H54 (cell line): ENCODE results near the gene DNAJC15.
"Not testable (repeated sequence)": the region's sequence is repeated elsewhere in the genome, so short reads cannot be mapped to it uniquely, and the experiment has no call there.

ENCODE experiments used
- DNase-seq: peaks from one replicate; pipeline ENCODE4 v3.0.0; 2011; ENCODE audit warnings: low spot score, mixed read lengths; ENCODE audit not compliant: insufficient read length
- FAIRE-seq: peaks from 3 replicates; lab custom pipeline; 2011; peaks lifted over from hg19 to GRCh38; lab: Jason Lieb, UNC
- POLR2A ChIP-seq: IDR thresholded peaks from 2 replicates; pipeline ENCODE4 v1.6.1; 2011; ENCODE audit warnings: low read depth, mild to moderate bottlenecking, low read length

The DNAJC15 gene

DNA sequence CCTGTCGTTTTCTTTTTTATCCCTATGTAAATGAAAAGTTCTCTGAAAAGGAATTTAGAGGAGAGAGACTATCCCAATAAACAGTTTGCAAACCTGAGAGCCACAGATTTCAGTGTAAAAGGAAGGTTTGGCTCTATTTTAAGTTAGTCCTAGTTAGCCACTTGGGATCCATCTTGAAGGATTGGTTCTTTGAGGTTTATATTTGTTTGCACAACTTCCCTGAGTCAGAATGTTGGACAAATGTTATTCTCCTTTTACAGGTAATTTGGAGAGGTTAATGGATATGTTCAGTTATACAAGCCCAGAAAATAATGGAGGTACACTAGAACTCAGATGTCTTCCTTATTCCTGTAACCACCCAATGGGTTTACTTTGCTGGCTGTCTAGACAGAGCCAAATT is 2.6 kb upstream of the DNAJC15 start:
- no peak for FAIRE-seq
- no peak for TF ChIP-seq POLR2A
- DNase-seq: no peak

DNA sequence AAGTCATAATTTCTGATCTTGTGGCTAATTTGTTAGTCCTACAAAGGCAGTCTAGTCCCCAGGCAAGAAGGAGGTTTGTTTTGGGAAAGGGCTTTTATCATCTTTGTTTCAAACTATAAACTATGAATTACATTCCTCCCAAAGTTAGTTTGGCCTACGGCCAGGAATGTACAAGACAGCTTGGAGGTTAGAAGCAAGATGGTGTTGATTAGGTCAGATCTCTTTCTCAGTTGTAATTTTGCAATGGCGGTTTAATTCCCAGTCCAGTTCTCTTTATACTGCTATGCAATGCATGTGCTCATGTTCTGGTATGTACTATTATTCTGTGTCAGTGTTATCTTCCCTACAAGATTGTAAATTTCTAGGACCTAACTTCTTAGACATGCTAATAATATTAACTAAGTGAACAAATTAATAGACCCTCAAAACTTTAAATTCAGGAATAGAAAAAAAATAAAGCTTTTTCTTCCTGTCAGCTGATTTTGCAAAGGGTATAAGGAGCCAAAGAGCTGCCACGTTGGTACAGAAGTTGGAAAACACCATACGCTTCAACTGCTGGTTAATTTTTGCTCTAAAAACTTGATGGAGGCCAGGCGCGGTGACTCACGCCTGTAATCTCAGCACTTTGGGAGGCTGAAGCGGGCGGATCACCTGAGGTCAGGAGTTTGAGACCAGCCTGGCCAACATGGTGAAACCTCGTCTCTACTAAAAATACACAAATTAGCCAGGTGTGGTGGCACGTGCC is 1.3 kb upstream of the DNAJC15 start:
- TF ChIP-seq POLR2A: no peak
- FAIRE-seq: no peak
- no peak for DNase-seq

DNA sequence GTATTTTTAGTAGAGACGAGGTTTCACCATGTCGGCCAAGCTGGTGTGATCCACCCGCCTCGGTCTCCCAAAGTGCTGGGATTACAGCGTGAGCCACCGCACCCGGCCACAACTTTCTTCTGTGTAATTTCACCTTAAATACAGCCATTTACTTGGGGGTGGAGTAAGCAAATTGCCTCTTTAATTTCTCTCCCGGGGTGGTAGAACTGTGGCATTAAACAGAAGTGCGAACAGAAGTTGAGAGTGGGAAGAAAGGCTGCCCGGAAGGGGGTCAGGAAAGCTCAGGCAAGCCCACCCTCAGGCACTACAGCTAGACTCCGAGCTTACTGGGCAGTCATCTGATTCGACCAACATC is 475 bp upstream of the DNAJC15 start:
- TF ChIP-seq POLR2A: no peak
- FAIRE-seq (no peak), DNase-seq (no peak)

DNA sequence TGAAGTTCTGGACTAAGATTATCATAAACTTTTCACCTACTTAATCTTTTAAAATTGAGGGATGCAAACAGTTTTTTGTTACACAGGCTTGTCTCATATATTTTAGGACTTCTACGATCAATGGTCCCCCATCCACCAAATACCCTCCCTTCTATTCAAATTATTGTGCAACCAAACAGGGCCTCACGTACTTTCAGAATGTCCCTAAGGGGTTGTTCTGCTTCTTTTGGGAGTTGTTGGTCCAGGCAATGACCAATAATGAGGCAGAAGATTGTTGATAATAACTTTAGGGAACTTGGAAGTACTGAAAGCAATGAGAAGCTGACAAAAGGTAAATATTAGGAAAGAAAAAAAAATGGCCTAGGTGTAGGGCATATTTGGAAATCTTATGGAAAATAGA is 2.9 kb downstream of the DNAJC15 start:
- TF ChIP-seq POLR2A: no peak
- DNase-seq (no peak), FAIRE-seq (no peak)

DNA sequence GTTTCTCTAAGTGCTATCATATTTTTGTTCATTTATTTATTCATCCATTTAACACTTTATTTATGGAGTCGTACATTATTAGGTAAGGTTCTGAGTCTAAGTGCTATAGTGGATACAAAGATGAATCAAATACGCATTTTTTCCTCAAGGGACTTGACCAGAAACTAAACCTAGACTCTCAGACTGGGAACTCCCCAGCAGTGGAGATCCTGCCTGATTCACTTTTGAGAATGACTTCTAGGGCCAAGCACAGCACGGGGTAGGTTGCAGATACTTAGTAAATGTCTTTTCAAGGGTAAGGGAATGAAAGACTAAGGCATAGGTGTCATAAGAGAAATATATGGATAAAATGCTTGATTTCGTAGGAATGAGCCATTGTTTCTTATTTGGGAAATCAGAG is 7.2 kb downstream of the DNAJC15 start:
- FAIRE-seq (no peak), DNase-seq (no peak)
- TF ChIP-seq POLR2A: no peak

DNA sequence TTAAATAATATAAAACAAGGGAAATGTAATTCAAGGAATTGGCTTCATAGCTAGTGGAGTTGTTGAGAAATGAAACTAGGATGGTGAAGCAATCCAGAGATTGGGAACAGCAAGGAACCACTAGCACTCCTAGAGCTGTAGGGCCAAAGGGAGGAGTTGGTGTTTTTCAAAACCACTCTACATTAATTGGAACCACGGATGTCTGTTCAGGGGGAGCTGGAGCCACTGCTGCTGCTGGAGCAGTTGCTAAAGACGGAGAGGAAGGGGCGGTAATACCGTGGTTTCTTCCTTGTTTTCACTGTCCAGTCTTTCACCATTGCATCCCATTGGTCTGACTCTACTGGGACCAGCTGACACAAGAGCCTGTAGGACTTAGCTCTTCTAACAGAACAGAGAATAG is 8.5 kb downstream of the DNAJC15 start:
- DNase-seq (no peak), FAIRE-seq (no peak)
- no peak for TF ChIP-seq POLR2A

DNA sequence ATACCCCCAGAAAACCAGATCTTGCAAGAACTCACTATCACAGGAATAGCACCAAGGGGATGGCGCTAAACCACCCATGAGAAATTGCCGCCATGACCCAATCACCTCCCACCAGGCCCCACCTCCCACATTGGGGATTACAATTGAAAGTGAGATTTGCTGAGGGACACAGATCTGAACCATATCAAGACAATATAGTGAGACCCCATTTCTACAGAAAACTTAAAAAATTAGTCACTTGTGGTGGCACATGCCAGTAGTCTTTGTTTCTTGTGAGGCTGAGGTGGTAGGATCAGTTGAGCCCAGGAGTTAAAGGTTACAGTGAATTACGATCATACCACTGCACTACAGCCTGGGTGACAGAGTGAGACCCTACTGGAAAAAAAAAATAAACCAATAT is 9.7 kb downstream of the DNAJC15 start:
- FAIRE-seq: no peak
- no peak for TF ChIP-seq POLR2A
- DNase-seq: no peak

DNA sequence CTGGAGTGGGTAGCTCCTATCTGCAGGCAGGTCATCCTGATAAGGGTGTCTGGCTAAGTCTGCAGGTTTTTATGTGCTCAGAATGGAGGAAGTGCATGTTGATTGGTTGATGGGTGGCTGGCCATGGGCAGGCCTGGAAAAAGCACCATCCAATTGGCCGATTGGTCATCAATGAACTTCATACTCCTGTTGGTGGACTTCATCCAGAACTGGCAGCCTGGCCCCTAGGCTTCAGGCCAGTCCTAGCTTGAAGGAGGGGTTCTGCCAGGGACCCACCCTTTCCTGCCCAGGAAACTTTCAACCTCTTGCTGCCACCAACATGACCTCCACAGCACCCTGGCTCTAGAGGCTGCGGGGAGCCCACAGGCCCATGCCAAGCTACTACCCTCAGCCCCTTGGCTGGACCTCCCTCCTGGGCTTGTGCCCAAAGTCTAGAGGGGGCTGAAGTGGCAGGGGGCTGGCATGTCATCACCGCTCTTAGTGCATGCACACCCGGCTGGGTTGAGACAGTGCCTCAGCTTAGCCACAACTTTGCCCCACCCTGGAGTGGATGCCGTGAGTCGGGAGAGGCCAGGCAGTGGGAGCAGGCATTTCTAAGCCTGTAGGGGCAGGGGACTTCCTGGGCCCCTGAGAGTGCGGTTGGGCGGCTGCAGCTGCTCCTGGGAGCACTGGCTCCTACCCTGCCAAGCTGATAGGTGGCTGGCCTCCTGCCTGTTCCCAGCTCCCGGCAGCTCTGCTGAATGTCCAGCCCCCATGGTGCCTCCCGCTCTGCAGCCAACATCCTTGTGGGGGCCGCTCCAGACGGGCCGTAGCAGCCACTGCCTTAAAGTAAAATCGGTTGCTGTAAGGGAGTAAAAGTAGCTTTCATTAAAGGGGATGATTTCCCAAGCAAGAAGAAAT is 13.2 kb downstream of the DNAJC15 start:
- FAIRE-seq: no peak
- TF ChIP-seq POLR2A: no peak
- no peak for DNase-seq

DNA sequence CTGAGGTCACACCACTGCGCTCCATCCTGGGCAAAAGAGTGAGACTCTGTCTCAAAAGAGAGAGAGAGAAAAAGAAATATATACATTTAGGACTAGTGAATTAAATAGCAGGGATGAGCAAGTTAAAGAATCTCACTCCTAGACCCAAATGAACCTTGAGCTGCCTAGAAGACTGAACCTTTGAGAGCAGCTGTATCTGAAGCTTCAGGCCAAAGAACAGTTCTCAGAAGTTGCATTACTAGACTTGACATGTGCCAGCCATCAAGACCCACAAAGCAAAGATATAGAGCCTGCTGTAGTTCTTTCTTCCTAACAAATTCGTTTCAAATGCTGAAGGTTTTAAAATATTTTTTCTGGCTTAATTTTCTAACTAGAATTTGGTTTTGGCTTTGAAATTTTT is 16.6 kb downstream of the DNAJC15 start:
- TF ChIP-seq POLR2A: no peak
- FAIRE-seq (no peak), DNase-seq (no peak)

DNA sequence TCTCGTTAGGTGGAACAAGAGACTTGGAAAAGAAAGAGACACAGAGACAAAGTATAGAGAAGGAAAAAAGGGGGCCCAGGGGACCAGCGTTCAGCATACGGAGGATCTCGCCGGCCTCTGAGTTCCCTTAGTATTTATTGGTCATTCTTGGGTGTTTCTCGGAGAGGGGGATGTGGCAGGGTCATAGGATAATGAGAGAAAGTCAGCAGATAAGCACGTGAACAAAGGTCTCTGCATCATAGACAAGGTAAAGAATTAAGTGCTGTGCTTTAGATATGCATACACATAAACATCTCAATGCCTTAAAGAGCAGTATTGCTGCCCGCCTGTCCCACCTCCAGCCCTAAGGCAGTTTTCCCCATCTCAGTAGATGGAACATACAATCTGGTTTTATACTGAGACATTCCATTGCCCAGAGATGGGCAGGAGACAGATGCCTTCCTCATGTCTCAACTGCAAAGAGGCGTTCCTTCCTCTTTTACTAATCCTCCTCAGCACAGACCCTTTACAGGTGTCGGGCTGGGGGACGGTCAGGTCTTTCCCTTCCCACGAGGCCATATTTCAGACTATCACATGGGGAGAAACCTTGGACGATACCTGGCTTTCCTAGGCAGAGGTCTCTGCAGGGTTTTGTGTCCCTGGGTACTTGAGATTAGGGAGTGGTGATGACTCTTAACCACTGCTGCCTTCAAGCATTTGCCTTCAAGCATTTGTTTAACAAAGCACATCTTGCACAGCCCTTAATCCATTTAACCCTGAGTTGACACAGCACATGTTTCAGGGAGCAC is 17.4 kb downstream of the DNAJC15 start:
- DNase-seq, FAIRE-seq: not testable (repeated sequence)

DNA sequence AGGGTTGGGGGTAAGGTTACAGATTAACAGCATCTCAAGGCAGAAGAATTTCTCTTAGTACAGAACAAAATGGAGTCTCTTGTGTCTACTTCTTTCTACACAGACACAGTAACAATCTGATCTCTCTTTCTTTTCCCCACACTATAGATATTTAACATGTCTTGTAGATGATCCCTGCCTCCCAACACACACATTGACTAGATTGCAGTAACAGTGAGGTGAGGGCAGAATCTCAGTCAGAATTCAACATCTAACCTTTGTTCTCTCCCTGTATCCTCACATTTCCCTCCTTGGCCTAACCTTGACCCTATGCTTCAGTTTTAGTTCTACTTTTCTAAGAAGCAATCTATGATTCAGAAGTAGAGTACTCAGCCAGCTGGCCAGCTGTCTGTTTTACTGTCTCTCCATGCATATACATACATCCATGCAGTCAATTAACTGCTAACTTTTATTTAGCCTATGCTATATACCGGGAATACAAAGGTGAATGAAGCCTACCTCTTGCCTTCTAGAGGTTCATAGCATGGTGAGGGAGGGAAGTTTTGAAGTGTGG is 18.1 kb downstream of the DNAJC15 start:
- FAIRE-seq (no peak), DNase-seq (no peak)
- TF ChIP-seq POLR2A: no peak

DNA sequence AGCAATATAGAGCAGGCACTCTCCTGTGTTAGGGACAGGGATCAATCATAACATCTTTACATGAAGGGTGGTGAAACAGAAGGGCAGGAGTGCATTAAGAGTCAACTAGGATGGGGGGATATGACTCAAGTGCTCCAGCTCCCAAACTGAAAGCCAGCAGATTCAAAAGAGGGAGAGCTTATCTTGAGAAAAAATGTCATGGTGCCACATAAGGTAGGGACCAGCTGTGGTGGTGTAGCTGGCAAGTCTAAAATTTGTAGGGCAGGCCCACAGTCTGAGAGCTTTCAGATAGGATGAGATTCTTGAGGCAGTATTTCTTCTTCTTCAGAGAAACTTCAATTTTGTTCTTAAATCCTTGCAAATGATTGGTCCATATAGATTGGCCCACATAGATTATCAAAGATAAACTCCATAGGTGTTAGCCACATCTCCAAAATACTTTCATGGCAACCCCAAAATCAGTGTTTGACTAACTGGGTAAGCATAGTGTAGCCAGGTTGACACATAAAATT is 19.1 kb downstream of the DNAJC15 start:
- no peak for FAIRE-seq
- no peak for TF ChIP-seq POLR2A
- DNase-seq: no peak

DNA sequence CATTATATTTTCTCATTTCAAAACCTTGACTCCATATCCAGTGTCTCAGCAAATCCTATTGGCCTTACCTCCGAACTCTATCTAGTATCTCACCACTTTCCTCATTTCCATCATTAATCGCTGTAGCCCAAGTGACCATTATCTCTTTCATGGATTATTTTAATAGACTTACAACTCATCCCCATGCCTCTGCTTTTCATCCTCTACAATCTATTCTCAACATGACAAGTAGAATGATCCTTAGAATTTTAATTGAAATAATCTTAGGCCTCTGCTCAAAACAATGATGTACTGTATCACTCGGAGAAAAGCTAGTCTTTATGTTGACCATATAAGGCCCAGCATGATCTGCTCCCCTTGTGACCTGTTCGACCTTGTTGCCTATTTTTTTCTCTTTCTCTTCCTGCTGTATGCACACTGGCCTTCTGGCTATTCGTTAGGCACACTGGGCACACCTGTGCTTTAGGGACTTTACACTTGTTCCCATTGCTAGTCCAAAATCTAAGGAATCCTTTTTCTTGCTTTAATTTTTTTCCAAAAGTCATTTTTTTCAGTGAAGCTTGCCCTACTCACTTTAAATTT is 21.4 kb downstream of the DNAJC15 start:
- FAIRE-seq (no peak), DNase-seq (no peak)
- TF ChIP-seq POLR2A: no peak

DNA sequence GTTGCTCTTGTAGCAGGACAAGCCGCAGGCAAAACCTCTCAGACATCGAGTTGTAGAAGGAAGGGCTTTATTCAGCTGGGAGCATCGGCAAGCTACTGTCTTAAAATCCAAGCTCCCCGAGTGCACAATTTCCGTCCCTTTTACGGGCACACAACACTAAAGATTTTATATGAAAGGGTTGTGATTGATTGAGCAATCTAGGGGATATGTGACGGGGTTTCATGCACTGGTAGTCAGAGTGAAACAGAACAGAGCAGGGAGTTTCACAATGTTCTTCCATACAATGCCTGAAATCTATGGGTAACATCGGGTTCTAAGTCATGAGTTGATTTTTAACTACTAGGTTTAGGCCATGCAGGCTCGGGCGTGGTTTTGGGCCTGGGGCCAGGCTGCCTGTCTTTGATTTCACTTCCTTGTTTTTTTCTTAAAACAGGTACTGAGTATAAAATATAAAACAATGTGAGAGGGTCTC is 22.0 kb downstream of the DNAJC15 start:
- FAIRE-seq: not testable (repeated sequence)

More for the DNA sequence above, 22.0 kb downstream of the DNAJC15 start:
- not testable (repeated sequence) for DNase-seq
